Activated CD4-positive, alpha-beta T cell treated with anti-CD3 and anti-CD28 coated beads for 24 hours (primary cell): ENCODE measurements around the gene RMI2.
"Not testable (repeated sequence)": the region's sequence is repeated elsewhere in the genome, so short reads cannot be mapped to it uniquely, and the experiment has no call there.

Experiments
- DNase-seq, 2 donors: peaks; one replicate each; pipeline ENCODE4 v3.0.0-alpha.2; 2020; ENCODE audit warnings: low read depth in 2 of 2

The RMI2 gene

DNA sequence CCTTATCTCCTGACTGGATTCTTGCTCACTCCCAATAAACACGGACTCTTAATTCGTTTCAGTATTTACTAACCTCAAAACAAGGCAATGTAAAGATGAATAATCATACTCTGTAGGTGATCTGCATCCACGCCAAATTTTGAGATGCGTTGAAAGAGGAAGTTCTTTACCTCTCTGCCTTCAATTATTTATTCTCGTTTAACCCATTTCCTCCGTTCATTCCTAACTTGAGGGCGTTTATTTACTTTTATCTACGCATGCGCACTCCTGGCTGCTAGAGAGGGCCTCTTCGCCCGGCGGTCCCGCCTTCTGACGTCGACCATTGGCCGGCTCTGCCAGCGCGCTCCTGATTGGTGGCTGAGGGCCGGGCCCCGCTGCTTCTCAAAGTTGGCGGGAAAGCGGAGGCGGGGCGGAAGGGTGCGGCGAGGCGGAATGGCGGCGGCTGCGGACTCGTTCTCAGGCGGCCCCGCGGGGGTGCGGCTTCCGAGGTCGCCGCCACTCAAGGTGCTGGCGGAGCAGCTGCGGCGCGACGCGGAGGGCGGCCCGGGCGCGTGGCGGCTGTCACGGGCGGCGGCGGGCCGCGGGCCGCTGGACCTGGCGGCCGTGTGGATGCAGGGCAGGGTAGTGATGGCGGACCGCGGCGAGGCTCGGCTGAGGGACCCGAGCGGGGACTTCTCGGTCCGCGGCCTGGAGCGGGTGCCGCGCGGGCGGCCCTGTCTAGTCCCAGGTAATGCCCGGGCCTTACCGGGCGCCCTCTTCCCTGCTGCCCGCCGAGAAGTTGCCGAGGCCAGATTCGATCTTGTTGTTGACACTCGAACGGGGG lies at the start of gene RMI2:
Gene RMI2 (plus strand): TSS at position 420 of the 823 bp plus-strand sequence. CDS start 13 bp downstream, at position 433.
- DNase-seq = peak; percentile 94 to 95

DNA sequence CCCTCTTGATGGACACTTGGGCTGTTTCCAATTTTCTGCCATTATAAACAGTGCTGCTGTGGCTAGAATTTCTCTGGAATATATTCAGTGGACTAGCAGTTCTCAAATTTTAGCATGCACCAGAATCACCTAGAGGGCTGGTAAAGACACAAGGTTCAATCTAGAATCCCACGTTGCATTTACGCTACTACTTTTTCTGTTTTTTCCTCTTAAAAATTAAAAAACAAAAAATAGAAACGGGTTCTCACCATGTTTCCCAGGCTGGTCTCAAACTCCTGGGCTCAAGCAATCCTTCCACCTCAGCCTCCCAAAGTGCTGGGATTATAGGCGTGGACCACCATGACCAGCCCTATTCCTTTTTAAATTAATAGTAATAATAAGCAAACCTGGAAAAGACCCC lies 49.6 kb upstream of the RMI2 start:
- DNase-seq = no peak

DNA sequence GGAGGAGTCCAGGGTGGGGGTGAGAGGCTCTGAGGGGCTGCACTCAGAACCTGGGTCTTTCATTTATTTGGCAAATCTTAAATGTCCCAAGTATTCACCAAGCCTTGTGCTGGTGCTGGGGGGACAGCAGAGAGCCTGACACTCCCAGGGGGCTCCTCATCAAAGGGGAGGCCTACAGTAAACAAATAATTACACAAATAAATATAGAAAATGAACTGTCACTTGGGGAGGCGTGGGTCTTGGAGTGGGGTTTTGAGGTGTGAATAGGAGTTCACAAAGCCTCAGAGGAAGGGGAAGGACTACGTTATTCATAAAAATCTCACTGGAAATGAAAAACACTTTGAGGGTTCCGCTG lies 48.9 kb upstream of the RMI2 start:
- DNase-seq = no peak

DNA sequence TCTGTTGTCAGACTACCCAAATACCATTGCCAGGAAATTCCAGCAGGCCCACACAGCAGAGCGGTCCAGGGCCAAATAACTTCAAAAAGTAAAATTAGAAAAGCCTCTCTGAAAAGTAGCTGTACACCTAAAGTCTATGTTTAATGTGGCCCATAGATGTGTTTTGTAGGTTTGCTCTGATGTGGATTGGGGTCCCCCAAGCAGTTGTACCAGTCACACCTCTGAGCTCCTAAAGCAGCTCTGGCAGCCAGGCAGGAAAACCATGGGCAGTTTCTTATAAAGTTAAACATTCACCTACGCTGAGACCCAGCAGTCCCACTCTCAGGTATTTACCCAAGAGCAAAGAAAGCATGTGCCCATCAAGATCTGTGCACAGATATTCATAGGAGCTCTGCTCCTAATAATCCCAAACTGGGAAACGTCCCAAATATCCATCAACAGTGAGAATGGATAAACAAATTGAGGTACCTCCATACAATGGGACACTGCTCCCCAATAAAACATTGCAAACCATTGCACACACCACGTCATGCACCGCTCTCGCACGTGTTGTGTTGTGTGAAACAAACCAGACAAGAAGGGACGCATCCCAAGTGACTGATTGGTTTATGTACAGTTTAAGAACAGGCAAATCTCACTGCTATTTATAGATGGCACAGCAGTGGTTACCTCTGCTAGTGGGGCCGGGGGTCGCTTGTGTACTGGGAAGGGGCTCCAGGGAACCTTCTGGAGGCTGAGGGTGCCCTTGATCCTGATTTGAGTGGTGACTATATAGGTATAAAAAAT lies 48.4 kb upstream of the RMI2 start:
- no peak for DNase-seq

DNA sequence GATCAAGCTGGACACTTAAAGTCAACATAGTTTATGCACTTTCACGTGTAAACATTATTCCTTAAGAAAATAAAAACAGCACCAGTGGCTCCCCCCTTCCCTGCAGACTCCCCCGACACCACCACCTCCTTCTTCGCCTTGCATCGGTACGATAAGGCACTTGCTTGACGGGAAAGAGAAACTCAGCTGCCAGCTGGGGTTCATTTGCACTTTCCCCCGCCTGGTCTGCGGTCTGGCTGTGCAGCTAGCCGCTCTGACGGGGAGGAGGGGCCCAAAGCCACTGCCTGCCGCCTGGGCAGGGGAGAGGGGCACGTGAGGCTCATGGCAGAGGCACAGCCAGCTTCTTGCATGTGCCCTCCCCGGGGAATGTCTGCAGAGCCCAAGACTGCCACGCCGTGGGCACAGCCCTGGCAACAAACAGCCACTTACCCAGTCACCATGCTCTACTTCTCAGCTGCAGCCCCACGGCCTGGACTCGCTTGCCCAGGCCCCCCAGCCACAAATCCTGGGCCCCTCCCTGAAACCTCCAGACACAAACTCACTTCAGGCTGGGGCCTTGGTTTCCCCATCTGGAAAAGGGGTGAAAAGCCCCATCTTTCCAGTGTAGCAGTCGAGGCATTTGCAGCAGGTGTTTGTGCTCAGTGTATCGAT lies 47.6 kb upstream of the RMI2 start:
- DNase-seq = peak; percentile 32 to 47

DNA sequence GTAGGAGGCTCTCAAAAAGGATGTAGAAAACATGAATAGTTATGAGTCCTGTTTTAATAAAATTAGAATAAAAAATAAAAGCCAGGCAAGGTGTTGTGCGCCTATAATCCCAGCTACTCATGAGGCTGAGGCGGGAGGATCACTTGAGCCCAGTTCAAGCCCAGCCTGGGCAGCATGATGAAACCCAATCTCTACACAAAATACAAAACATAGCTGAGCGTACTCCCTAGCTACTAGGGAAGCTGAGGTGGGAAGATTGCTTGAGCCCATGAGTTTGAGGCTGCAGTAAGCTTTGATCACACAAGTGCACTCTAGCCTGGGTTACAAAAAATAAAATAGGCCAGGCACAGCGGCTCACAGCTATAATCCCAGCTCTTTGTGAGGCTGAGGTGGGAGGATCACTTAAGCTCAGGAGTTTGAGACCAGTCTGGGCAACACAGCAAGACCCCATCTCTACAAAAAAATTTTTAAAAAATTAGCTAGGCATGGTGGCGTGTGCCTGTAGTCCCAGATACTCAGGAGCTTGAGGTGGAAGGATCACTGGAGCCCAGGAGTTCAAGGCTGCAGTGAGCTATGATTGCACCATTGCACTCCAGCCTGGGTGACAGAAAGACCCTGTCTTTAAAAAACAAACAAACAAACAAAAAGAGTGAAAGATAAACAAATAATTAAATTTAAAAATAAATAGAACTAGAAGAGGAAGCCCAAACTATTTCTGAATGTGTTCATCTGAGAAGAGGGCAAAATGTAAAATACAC lies 46.9 kb upstream of the RMI2 start:
- DNase-seq = no peak

DNA sequence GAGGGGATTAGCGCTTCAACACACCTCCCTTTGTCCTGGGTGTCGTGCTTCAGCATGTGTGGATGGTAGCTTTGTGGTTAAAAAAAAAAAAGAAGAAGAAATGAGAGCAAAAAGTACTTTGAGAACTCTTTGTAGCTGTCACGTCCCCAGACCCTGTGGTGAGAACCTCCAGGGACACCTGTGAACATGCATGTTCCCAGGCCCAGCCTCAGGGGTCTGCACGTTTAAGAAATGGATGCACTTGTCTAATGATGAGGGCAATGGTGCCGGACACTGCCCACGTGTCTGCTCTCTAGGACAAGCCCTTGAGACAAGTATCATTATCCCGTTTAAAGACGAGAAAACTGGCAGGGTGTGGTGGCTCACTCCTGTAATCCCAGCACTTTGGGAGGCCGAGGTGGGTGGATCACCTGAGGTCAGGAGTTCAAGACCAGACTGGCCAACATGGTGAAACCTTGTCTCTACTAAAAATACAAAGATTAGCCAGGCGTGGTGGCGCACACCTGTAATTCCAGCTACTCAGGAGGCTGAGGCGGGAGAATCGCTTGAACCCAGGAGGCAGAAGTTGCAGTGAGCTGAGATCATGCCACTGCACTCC lies 46.2 kb upstream of the RMI2 start:
- not testable (repeated sequence) for DNase-seq

DNA sequence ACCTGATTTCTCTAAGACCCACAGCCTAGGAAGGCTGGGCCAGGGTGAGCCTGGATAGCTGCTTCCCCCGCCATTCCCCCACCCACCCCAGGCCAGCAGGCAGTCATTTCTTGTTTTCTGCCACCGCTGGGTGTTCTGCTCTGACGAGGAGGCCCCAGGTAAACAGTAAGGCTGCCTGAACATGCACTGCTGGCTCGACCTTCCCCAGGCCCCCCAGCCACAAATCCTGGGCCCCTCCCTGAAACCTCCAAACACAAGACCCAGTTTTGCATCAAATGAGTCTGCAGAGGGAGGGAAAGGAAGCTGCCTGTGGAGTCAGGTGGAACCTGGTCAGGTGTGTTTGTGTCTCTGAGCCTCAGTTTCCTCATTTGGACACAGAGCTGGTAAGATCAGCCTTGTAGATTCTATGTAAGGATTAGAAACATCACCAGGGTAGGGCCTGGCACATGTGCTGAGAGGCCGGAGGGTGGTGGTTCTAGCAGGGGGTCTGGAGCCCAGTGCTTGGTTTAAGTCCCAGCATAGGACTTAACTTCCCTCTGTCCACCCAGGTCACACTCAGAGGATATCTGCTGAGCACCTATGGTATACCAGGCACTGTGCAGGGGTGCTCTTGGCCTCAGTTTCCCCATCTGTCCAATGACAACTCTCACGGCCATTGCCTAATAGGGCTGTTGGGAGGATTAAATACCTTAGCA lies 45.2 kb upstream of the RMI2 start:
- DNase-seq = no peak

DNA sequence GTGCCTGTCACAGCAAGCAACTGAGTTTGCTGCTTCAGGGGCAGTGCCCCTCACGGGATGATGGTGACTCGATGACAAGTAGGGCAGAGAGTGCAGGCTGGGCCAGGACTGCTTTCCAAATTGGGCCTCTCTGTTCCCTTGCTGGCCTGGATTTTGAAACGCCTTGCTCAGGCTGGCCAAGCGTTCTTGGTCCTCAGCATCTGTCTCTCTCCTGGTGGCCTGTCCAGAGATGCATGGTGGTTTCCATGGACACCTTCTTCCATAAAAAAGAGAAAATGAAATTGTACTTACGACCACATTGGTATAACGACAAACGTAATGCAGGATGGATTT lies 44.7 kb upstream of the RMI2 start:
- DNase-seq = no peak

DNA sequence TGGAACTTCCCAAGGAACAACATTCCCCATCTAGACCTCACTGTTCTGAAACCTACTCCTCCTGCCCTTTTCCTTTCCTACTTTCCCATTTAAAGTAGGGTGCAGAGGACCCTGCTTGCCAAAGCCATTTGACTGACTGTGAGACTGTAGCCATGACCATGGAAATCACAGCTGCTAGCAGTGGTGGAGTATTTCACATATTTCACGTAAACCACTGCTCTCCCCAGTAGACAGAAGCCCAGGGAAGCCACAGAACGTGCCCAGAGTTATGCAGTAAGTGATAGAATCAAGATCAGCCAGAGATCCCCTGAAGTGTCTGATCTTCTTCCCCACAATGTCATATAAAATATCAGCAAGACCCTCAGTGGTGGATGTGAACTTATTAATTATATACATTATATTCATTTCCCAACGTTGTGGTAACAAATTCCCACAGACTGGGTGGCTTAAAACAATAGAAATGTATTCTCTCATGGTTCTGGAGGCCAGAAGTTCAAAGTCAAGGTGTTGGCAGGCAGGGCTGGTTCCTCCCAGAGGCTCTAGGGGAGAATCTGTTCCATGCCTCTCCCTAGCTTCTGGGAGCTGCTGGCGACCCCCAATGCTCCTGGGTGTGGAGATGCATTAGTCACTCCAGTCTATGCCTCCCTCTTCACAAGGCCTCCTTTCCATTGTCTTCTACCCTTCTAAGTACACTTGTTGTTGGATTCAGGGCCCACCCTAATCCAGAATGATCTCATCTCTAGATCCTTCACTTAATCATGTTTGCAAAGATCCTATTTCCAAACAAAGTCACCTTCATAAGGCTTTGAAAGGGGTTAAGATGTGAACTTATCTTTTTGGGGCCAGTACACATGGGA lies 43.4 kb upstream of the RMI2 start:
- DNase-seq = no peak

DNA sequence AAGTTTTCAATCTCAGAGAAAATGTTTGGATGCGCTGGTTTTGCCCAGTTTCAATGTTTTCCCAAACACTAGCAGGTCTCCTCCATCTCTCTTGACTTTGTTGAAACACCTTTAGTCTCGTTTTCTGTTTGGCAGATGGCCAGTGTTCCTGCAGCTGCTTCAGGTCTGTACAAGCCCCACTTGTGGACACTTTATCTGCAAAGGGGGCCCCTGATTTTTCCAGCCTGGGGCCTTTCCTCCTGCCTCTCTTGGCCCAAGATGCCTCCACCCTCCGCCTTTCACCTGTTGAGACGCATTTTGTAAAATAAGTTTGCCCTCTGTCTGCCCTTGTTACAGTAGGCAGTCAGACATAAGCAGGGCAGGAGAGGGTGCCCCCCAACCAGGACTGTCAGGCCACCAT lies 42.3 kb upstream of the RMI2 start:
- DNase-seq = no peak

DNA sequence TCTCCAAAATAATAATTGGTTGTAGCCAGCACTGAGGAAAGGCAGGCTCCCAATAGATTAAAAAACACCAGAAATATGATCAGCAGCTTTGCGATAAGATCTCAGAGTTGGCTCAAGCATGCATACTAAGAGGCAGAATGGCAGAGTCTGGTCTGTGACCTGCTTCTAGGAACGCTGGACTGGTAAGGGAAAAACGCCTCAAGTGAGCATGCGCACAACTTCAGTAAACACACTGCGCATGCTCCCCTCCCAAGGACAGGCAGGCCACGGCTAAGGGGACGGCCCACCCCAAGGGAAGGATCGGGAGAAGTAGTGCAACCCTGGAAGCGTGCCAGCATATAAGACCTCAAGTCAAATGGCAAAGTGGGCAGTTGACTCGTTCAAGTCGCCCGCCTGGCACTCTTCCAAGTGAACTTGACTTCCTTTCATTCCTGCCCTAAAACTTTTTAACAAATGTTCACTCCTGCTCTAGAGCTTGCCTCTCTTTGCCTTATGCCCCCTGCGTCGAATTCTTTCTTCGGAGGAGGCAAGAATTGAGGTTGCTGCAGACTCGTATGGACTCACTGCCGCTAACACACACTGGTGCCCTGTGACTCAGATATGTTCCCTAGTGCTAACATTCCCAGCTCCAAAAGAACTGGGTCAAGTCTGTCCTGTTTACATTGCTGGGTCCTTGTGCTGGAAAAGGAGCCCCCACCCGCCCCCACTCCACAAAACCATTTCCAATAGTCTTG lies 41.7 kb upstream of the RMI2 start:
- DNase-seq = no peak

DNA sequence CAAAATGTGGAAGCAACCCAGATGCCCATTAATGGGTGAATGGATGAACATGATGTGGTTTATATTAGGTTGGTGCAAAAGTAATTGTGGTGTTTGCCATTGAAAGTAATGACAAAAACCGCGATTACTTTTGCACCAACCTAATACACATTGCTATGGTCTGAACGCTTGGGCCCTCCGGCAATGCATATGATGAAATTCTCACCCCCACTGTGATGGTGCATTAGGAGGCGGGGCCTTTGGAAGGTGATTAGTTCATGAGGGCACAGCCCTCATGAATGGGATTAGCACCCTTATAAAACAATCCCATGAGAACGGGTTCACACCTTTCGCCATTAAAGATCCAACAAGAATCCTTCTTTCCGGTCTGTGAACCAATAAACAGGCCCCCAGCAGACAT lies 38.9 kb upstream of the RMI2 start:
- DNase-seq = no peak

DNA sequence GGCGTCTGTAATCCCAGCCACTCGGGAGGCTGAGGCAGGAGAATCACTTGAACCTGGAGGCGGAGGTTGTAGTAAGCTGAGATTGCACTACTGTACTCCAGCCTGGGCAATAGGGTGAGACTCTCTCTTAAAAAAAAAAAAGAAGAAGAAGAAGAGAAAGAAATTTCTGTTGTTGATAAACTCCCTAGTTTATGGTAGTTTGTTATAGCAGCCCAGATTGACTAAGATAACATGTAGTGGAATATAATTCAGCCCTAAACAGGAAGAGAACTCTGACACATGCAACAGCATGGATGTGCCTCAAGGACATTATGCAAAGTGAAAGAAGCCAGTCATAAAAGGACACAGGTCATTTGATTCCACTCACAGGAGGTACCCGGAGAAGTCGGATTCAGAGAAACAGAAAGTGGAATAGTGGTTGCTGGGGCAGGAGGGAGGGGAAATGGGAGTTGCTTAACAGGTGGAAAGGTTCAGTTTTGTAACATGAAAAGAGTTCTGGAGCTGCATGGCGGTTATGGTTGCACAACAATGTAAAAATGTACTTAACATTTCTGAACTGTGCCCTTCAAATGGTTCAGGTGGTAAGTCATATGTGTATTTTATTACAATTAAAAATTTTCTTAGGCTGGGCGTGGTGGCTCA lies 38.1 kb upstream of the RMI2 start:
- DNase-seq = no peak

DNA sequence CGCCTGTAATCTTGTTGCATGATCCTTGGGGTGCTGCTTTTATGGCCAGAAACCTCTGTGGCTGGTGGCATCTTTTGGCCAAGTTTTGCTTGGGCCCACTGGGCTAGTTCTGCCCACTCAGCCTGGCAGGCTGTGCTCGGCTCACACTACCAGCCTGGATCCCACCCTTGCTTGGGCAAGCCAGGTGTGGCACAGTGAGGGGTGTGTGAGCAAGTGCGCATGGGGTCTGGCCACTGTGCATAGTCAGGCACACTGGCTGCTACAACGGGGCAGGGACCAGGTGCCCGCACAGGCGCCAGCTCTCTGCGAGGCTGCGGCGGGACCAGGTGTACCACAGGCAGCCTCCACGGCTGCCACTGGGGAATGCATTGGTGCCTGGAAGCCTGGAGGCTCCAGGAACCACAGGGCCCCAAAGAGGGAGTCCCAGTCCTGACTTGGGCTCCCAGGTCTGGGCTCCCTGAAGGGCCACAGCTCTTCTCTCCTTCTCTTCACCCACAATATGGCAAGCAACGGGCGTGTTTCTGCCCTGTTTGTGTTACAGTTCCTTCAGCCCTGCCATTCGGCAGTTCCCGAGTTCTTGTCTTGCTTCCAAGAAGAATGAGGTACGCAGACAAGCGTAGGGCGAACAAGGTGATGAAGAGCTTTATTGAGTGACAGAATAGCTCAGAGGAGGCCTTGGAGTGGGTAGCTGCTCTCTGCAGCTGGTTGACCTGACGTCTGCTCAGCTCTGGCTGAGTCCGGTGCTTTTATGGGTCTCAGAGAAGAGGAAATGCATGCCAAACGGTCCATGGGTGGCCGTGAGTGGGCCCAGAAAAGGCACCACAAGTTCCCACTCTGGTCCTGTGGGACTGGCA lies 37.4 kb upstream of the RMI2 start:
- DNase-seq = no peak

DNA sequence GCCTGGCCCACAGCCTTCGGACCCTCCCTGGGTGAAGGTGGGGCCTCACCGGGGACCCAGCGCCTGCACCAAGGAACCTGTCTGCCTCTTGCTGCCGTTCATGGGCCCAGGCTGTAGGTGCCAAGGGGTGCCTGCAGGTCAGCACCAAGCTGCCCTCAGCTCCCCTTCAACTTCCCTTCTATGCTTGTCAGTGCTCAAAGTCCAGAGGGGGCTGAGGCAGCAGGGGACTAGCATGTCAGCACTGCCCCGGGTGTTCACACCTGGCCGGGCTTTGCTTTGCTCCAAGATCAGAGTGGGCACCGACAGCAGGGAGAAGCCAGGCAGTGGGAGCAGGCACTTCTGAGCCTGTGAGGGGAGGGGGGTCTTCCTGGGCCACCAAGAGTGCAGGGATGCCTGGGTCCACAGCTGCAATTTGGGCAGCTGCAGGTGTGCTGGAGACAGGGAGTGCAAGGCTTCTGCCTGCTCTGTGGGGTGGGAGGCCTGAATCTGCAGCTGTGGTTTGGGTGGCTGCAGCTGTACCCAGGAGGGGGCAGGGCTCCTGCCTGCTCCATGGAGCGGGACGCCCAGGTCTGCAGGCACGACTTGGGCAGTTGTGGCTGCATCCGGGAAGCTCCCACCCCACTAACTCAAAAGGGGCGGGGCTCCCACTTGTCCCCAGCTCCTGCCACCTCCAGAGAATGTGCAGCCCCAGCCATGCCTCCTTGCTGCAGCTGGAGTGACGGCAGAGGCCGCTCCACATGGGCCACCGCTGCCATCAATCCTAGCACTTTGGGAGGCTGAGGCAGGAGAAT lies 36.6 kb upstream of the RMI2 start:
- DNase-seq = no peak
